HFFc6 (cell line): ENCODE data around the gene AKR7A3. TPM values are rescaled to one million over a fixed set of nuclear protein-coding genes. Genes with fewer than 3 reads are reported as not detected.

Experiments
- DNase-seq: peaks from one replicate; pipeline ENCODE4 v3.0.0-alpha.2; 2018
- H3K27ac Mint-ChIP-seq: 2 replicates; pipeline ENCODE4 v1.8.0; 2020; ENCODE audit warnings: mild to moderate bottlenecking, mixed read lengths
- H3K27me3 Mint-ChIP-seq: 2 replicates; pipeline ENCODE4 v1.8.0; 2021; ENCODE audit warnings: mild to moderate bottlenecking, moderate library complexity, mixed read lengths; ENCODE audit not compliant: insufficient read depth
- H3K36me3 Mint-ChIP-seq: 2 replicates; pipeline ENCODE4 v1.8.0; 2021; ENCODE audit warnings: low read depth, mixed read lengths
- H3K4me1 Mint-ChIP-seq: 2 replicates; pipeline ENCODE4 v1.8.0; 2020; ENCODE audit warnings: low read depth, mixed read lengths
- H3K4me3 Mint-ChIP-seq: 2 replicates; pipeline ENCODE4 v1.8.0; 2020; ENCODE audit warnings: mild to moderate bottlenecking, moderate library complexity, mixed read lengths
- H3K9me3 Mint-ChIP-seq: 2 replicates; pipeline ENCODE4 v1.8.0; 2020; ENCODE audit warnings: mild to moderate bottlenecking, mixed read lengths
- total RNA-seq, 6 experiments: library from RNA; stranded (reverse); fragmentation: NEBNext Ultra II Directional; extraction: Animal tissue kit (Norgen Biotek cat#: 25700); gene quantifications; 2 replicates in 1 of 6; 3 replicates in 5 of 6; pipeline ENCODE4 v1.2.3, GENCODE V29; 2021
- TF ChIP-seq, protein P1 (sequence below): fragments of 200-600 bp; sonication (generic); IDR thresholded peaks from 2 replicates; pipeline ENCODE4 v1.5.0; 2021; ENCODE audit warnings: antibody characterized with exemption, mild to moderate bottlenecking

The AKR7A3 gene
- total RNA-seq, 6 experiments from 2014 or later, result 0.12 to 0.46 (median 0.27) TPM; not detected in 1

DNA sequence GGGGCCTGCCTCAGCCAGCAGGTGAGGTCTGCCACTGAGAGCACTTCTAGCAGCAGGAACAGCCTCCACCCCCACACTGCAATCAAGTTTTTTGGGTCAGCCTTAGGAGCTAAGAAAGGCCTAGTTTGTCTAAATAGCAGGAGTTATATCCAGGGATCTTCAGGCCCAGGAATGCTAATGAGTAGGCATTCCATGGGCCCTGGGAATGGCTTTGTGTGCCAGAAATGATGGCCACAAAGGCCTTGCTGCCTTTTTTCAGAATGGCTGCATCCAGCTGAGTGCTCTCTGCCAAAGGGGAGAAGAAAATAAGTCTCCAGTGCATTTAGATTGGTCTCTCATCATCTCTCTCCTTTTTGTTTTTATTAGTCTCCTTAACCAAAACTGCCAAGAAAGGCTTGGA is 34.2 kb downstream of the AKR7A3 start:
- Mint-ChIP-seq H3K27me3 (peaks cover 2% of the 10 kb centered on the region), H3K36me3 (peaks cover 23% of the 10 kb centered on the region), H3K4me3 (no peak overlapping the region), H3K9me3 (no peaks in the 10 kb centered on the region), H3K27ac (no peak overlapping the region; the same call in 1 of the 2 replicates), H3K4me1 (peaks cover 32% of the 10 kb centered on the region)
- no peak for DNase-seq
- TF ChIP-seq, protein P1, sequence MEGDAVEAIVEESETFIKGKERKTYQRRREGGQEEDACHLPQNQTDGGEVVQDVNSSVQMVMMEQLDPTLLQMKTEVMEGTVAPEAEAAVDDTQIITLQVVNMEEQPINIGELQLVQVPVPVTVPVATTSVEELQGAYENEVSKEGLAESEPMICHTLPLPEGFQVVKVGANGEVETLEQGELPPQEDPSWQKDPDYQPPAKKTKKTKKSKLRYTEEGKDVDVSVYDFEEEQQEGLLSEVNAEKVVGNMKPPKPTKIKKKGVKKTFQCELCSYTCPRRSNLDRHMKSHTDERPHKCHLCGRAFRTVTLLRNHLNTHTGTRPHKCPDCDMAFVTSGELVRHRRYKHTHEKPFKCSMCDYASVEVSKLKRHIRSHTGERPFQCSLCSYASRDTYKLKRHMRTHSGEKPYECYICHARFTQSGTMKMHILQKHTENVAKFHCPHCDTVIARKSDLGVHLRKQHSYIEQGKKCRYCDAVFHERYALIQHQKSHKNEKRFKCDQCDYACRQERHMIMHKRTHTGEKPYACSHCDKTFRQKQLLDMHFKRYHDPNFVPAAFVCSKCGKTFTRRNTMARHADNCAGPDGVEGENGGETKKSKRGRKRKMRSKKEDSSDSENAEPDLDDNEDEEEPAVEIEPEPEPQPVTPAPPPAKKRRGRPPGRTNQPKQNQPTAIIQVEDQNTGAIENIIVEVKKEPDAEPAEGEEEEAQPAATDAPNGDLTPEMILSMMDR, result no peak

DNA sequence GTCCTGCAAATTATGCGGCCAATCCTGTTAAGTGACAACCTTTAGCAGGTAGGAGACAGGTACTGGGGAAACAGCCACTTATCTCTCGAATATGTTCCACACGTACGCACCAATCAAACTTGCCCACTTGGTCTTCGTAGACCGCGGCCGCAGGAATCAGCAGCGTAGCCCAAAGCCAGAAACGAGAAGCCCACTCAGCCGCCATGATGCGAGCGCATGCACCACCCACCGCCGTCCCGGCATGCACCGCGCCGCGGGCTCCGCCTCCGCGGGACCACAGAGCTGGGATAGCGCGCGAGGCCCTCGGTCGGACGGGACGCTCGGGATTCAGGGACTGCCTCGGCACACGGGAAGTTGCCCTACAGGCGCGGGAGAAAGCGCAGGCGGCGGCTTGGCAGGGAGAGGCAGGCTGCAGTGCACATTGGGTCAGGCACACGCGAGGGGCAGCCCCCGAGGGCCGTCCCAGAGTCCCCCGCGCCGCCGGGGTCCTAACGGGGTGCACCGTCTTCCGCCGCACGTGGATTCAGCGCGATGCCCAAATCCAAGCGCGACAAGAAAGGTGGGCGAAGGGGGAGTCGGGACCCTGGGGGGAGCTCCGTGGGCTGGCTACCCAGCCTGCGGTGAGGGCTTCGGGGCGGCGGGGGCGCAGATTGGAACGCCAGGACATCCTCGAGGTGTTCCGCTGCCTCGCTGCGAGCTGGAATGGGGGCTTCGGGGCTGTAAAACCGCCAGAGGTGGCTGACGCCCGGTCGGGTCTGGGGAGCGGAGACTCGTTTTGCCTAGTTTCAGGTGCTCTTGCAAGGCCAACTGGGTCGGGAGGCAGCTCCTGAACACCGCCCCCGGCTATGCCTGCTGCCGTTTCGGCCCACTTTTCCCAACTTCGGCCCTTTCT is 37.0 kb downstream of the AKR7A3 start, which contains the start of the genes EMC1 and MRTO4:
EMC1 (minus strand) TSS at position 220 of the 892 bp plus-strand sequence; CDS start at position 205, 15 bp downstream.
MRTO4 (plus strand) TSS at position 501 of the 892 bp plus-strand sequence; CDS start at position 532, 31 bp downstream.
- peak within 1 kb of the TSS; percentile 95 for H3K27ac Mint-ChIP-seq
- H3K4me1 Mint-ChIP-seq, result peaks cover 22% of the 10 kb centered on the region
- TF ChIP-seq, protein P1, result 0 out of 2 replicates have a peak, but pooled peaks have one; percentile 15
- no peaks in the 10 kb centered on the region for H3K9me3 Mint-ChIP-seq
- peaks cover 11% of the 10 kb centered on the region for H3K36me3 Mint-ChIP-seq
- peak within 1 kb of the TSS; percentile 99 for H3K4me3 Mint-ChIP-seq
- H3K27me3 Mint-ChIP-seq, result peaks cover 2% of the 10 kb centered on the region; the same call in 1 of the 2 replicates
- peak; percentile 80 for DNase-seq

DNA sequence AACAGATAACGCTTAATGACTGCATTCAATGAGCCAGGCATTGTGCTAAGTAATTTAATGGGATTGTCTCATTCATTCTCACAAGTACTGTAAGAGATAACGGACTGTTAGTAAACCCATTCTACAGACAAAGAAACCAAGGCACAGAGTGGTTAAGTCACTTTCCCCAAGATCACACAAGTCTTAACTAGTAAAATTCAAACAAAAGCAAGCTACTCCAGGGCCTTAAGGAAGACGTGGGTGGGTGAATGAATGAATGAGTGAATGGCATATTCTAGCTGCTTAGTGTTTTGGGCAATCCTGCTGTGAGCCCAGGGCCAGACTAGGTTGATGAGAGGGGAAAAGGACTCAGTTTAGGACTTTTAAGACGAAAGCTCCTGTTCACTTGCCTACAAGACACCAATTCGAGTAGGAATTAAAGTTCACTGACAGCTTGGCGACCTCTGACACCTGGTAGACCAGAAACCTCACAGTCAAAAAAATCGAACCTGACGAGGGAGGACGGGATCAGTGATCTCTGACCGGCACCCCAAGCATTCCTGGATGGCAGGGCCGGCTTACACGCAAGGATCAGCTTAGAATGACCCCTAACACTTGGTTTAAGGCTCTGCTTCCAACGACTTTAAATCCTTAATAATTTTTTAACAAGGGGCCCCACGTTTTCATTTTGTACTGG is 37.8 kb downstream of the AKR7A3 start:
- TF ChIP-seq, protein P1, result no peak

DNA sequence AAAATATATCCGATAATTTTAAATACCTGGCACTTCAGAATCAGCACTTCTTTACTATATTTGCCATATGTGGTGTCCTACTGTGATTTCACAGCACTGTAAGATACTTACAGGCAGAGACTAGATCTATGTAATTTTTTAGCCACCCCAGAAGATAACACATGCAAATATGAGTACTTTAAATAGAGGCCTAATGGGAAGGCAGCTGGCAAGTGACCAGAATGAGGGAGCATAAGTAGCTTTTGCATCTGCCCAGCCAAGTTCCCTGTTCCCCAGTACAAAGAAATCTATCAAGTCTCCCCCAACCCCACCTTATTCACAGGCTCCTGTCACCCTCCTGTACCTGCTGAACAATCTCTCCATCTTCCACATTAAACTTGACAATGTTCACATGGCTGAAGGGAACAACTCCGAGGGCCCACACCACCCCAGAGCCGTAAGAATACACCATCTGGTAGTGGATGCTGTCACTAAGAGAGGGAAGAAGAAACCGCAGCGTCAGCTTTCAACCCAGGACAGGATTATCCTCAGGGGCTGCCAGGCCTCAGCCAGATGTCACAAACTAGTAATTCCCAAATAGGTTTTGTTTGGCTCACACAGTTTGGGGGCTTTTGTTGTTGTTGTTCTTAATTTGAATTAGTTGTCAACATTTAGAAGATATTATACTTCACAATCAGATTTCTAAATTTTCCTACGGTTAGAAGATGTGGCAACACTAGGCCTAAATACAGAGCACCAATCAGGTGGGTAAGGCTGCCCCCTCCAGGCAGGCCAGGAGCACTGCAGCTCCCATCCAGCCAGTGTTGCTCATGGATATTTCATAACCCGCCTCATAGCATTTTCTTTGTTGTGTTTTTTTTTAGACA is 47.7 kb downstream of the AKR7A3 start:
- peak; percentile 72 for DNase-seq
- no peaks in the 10 kb centered on the region for H3K9me3 Mint-ChIP-seq
- peaks cover 3% of the 10 kb centered on the region; the same call in 1 of the 2 replicates for H3K27me3 Mint-ChIP-seq
- H3K4me3 Mint-ChIP-seq, result no peak overlapping the region
- H3K4me1 Mint-ChIP-seq, result no peaks in the 10 kb centered on the region
- TF ChIP-seq, protein P1, result peak; percentile 95
- H3K27ac Mint-ChIP-seq, result peak overlapping the region; percentile 60
- peaks cover 28% of the 10 kb centered on the region; the same call in 1 of the 2 replicates for H3K36me3 Mint-ChIP-seq

More for the DNA sequence above, 37.8 kb downstream of the AKR7A3 start:
- DNase-seq, result no peak
- Mint-ChIP-seq H3K4me3 (peak overlapping the region; percentile 99), H3K36me3 (peaks cover 11% of the 10 kb centered on the region), H3K27me3 (peaks cover under 1% of the 10 kb centered on the region; the same call in 1 of the 2 replicates), H3K4me1 (peaks cover 22% of the 10 kb centered on the region), H3K9me3 (no peaks in the 10 kb centered on the region), H3K27ac (peak overlapping the region; percentile 95)
